Measurements from ENCODE around the gene PUM1.
"Not testable (repeated sequence)": the region's sequence is repeated elsewhere in the genome, so short reads cannot be mapped to it uniquely, and the experiment has no call there.

PUM1 gene

GRCh38 chr1:31062867-31063380, 2.6 kb downstream of the PUM1 start:
- TF ChIP-seq CTCF (conservative IDR thresholded peaks at IDR 0.05; ENCODE audit: low read length): no peak
- H3K4me3 ChIP-seq (ENCODE audit: low read length): peak overlapping the region; percentile 92
- DNase-seq (ENCODE audit: low read depth): no peak

GRCh38 chr1:31062162-31062866, 3.2 kb downstream of the PUM1 start:
- not testable (repeated sequence) for H3K4me3 ChIP-seq (ENCODE audit: low read length)

GRCh38 chr1:31058012-31058411, 7.5 kb downstream of the PUM1 start:
- no peak for DNase-seq (ENCODE audit: low read depth)
- no peak overlapping the region for H3K4me3 ChIP-seq (ENCODE audit: low read length)
- no peak for TF ChIP-seq CTCF (conservative IDR thresholded peaks at IDR 0.05; ENCODE audit: low read length)

More at GRCh38 chr1:31062162-31062866, 3.2 kb downstream of the PUM1 start:
- not testable (repeated sequence) for DNase-seq (ENCODE audit: low read depth)

- TF ChIP-seq CTCF (conservative IDR thresholded peaks at IDR 0.05; ENCODE audit: low read length): no peak
- no peak overlapping the region for H3K4me3 ChIP-seq (ENCODE audit: low read length)
- DNase-seq (ENCODE audit: low read depth): no peak
These were observed 9.6 kb downstream of the PUM1 start for GRCh38 chr1:31055953-31056352.

- TF ChIP-seq CTCF (conservative IDR thresholded peaks at IDR 0.05; ENCODE audit: low read length): no peak
- H3K4me3 ChIP-seq (ENCODE audit: low read length): no peak overlapping the region
- no peak for DNase-seq (ENCODE audit: low read depth)
These were observed 10.0 kb downstream of the PUM1 start for GRCh38 chr1:31055501-31055900.

- TF ChIP-seq CTCF (conservative IDR thresholded peaks at IDR 0.05; ENCODE audit: low read length): no peak
- DNase-seq (ENCODE audit: low read depth): no peak
- no peak overlapping the region for H3K4me3 ChIP-seq (ENCODE audit: low read length)
These were observed 10.5 kb downstream of the PUM1 start for GRCh38 chr1:31054958-31055481.

- H3K4me3 ChIP-seq (ENCODE audit: low read length): no peak overlapping the region
- no peak for TF ChIP-seq CTCF (conservative IDR thresholded peaks at IDR 0.05; ENCODE audit: low read length)
- no peak for DNase-seq (ENCODE audit: low read depth)
These were observed 11.2 kb downstream of the PUM1 start for GRCh38 chr1:31054349-31054748.

- not testable (repeated sequence) for H3K4me3 ChIP-seq (ENCODE audit: low read length); DNase-seq (ENCODE audit: low read depth)
These were observed 12.9 kb downstream of the PUM1 start for GRCh38 chr1:31052613-31053012.
